Esophagus muscularis mucosa (tissue), 3 donors: ENCODE data around the gene ERBB2.

Experiments
- CTCF ChIP-seq, 3 experiments: fragments of 200-600 bp in 2 of 3; fragments of 450-650 bp in 1 of 3; sonication (generic) in 2 of 3; IDR thresholded peaks; one replicate each; pipeline ENCODE4 v1.5.1; 2017 to 2019; ENCODE audit warnings: antibody characterized with exemption in 3 of 3, mild to moderate bottlenecking in 2 of 3, moderate library complexity in 1 of 3
- POLR2A ChIP-seq: fragments of 450-650 bp; IDR thresholded peaks from one replicate; pipeline ENCODE4 v1.6.1; 2017; ENCODE audit warnings: antibody characterized with exemption, moderate library complexity, mild to moderate bottlenecking, low read depth
- POLR2AphosphoS5 ChIP-seq, 2 donors: sonication (generic); formaldehyde crosslinking; IDR thresholded peaks; one replicate each; pipeline ENCODE4 v1.6.1; 2017; ENCODE audit warnings: antibody characterized with exemption in 2 of 2

- TF ChIP-seq POLR2AphosphoS5 (IDR thresholded peaks at IDR 0.05) (no peak), CTCF (IDR thresholded peaks at IDR 0.05) (no peak), POLR2A (no peak)
Observed at GRCh38 chr17:39695089-39695474, 4.8 kb upstream of the ERBB2 start.
